C1 segment of cervical spinal cord (tissue), 14 donors: ENCODE measurements around the gene LGR4.

Experiments used
- DNase-seq, 14 donors: peaks; one replicate each; lab custom pipeline; 2025; lab: John Stamatoyannopoulos, UW

LGR4 gene

GRCh38 chr11:27403195-27403594 lies 69.4 kb downstream of the LGR4 start:
- no peak for DNase-seq

DNA sequence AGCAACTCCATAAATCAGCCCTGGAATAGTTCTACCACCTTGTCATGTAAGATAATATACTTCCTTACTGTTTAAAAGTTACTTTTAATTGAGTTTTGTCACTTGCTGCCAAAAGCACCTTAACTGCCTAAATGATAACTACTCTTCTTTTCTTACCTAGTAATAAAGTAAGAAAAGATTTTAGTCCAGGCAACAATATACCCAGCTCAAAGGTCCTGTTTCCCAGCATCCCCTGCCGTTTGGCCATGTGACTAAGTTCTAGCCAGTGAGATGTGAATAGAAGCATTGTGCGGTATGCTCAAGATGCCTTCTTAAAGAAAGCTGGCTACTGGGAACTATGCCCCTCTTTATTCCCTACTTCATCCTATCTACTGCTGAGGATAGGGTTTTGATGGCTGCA lies 70.1 kb downstream of the LGR4 start:
- no peak for DNase-seq

GRCh38 chr11:27401833-27402316 lies 70.7 kb downstream of the LGR4 start:
- DNase-seq = no peak

GRCh38 chr11:27401280-27401832 lies 71.2 kb downstream of the LGR4 start:
- no peak for DNase-seq

GRCh38 chr11:27398400-27398770 lies 74.2 kb downstream of the LGR4 start:
- no peak for DNase-seq

DNA sequence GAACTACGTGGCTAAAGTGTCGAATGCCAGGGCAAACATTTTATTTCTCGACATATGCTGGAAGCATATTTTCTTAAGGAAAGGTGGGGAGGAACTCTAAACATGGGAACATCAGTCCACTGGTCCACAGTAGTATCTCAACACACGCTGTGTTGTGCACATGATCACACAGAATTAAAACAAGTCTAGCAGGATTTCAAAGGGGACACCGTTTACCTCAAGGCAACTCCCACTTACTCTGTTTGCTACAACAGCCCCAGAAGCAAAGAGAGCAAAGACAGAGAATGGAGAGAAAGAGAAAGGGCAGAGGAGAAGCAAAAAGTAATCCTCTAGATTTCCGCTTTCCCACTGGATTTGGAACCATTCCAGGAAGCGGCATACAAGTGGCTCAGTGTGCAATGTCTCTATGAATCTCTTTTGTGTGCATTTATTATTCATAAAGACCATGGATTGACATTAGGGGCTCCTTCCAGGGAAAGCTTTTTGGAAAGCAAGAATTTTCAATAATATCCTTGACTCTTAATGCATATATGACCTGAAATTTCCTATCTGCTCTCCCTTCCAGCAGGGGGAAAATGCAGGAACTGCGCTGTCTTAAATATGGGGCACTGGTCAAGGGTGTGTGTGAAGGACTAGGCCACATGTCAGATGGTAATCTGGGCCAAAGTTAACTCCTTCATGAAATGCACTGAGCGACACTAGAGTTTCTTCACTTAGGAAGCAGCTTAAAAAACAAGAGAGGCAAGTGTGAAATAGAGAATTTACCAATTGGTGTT lies 74.8 kb downstream of the LGR4 start:
- DNase-seq = no peak

GRCh38 chr11:27396259-27396839 lies 76.2 kb downstream of the LGR4 start:
- DNase-seq = no peak

- DNase-seq = no peak
Observed at GRCh38 chr11:27395556-27396258, 76.9 kb downstream of the LGR4 start.

GRCh38 chr11:27394781-27395228 lies 77.8 kb downstream of the LGR4 start:
- no peak for DNase-seq

- no peak for DNase-seq
Observed at GRCh38 chr11:27392278-27393114, 80.1 kb downstream of the LGR4 start.

DNA sequence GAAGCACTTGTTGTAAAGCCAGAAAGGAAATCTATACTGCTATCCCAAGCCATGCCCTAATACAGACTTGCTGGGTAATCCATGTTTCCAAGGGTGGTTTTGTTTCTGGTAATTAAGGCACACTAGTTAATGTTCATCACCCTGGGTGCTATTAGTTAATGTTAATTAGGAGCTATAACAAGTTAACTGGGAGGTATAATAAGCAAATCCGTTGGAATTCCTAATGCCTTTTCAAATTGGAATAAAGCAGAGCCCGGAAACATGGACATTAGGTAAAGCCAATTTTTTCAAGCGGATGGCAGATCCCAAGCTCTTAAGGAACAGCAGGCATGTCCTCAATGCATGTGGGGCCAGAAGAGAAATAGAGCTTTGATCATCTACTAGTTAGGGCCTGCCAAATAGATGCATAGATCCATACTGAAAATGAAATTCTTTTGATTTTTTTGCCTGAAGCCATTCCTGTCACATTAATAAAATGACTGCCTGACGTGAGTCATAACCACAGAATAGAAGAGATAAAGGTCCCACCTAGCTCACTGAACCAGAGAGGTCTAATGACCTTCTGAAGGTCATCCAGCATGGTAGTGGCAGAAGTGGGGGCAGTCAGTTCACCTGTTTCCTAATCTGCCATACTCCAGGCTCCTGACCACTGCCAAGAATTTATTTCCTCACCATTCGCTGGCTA lies 81.1 kb downstream of the LGR4 start:
- DNase-seq = no peak

- DNase-seq = no peak
Observed at GRCh38 chr11:27390318-27391295, 82.0 kb downstream of the LGR4 start.

- no peak for DNase-seq
Observed at GRCh38 chr11:27388869-27389268, 83.7 kb downstream of the LGR4 start.

DNA sequence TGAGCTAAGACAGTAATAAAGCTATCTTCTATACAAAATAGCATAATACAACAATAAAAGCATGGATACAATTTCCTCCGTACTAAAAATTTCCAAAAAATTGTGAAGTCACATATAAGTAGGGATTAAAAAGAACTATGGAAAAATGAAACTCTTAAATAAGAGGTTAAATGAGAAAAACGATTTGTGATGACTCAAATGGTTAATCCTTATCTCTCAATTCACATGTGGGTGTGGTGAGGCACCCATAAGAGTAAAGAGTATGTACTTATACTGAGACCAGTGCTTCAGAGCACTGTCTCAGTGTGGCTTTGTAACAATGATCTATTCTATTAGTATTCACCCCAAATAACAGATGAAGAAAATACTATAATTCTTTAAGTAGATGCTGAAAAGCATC lies 84.6 kb downstream of the LGR4 start:
- DNase-seq = no peak

- DNase-seq = no peak
Observed at GRCh38 chr11:27387362-27387761, 85.2 kb downstream of the LGR4 start.

DNA sequence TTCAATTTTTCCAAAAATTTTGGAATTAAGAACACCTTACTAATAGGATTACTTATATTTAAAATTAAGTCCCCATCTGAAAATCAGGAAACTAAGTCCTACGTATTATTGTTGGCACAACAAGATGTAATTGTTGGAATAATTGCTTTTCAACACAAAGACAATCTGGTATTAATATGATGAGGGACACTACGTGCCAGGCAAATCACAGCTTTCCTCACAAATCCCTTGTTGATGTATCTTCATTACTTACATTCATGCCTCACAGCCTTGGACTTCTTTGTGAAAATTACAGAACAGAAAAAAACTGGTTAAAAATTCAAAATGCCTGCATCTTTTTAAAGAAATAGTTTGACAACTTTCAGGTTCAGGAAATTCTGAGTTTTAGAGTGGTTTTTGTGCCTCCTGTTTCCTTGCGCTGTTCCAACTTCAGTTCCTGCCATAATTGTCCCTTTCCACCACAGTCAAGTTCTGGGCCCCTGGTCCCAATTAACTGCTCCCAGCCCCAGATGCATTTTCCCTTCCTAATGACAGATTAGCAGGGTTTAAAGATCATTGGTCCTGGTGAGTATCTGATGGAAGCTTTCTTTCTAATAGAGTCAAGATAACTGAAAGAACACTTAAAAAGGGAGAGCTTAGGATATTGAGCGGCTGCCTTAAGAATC lies 86.3 kb downstream of the LGR4 start:
- DNase-seq = no peak

- no peak for DNase-seq
Observed at GRCh38 chr11:27385245-27385644, 87.3 kb downstream of the LGR4 start.

GRCh38 chr11:27384227-27384626 lies 88.4 kb downstream of the LGR4 start:
- no peak for DNase-seq

DNA sequence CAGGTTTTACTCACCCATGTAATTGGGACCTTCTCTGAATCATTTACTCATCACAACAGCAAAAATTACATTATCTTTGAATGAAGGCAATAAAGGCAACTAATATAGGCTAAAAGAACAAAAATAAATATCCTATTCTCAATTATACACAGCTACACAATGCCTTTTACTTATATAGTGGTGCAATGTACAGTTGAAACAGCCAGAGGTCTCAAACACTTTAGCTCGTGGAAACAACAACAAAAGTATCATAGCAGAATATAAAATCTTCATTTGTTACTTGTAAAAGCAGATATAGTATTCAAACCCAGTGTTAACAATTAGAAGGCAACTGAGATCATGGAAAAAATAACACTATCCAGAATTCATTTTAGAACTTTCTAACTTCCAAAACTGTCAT lies 88.9 kb downstream of the LGR4 start:
- DNase-seq = no peak
